K562 (cell line): ENCODE results near the gene SUCNR1.

ENCODE experiments used
- PCBP1 ChIP-seq: fragments of 200-400 bp; formaldehyde crosslinking; IDR thresholded peaks from 2 replicates; pipeline ENCODE4 v1.6.1; 2018; ENCODE audit warnings: mild to moderate bottlenecking, low read depth, low read length; ENCODE audit not compliant: poor library complexity, severe bottlenecking
- POLR2A ChIP-seq: fragments of 450-650 bp; conservative IDR thresholded peaks from 2 replicates; pipeline ENCODE4 v1.6.1; 2016
- ZBTB7A ChIP-seq: IDR thresholded peaks from 2 replicates; pipeline ENCODE4 v1.6.1; 2011; ENCODE audit warnings: low read depth, mild to moderate bottlenecking, low read length, moderate library complexity, borderline replicate concordance; ENCODE audit not compliant: control insufficient read depth

- TF ChIP-seq POLR2A (no peak), ZBTB7A (no peak), PCBP1 (no peak)
Observed at GRCh38 chr3:151924753-151925152, 51.3 kb downstream of the SUCNR1 start.
